K562 (cell line): ENCODE measurements around the gene CCDC93. TPM values are rescaled to one million over a fixed set of nuclear protein-coding genes. Genes with fewer than 3 reads are reported as not detected.

ENCODE experiments used
- CREB3L1 ChIP-seq: fragments of 450-650 bp; IDR thresholded peaks from 2 replicates; pipeline ENCODE4 v1.6.1; 2014; ENCODE audit warnings: low read depth, mild to moderate bottlenecking, moderate library complexity, borderline replicate concordance
- CTBP1 ChIP-seq: fragments of 450-650 bp; IDR thresholded peaks from 2 replicates; pipeline ENCODE4 v1.6.1; 2016; ENCODE audit warnings: borderline replicate concordance
- HMGN3 ChIP-seq: IDR thresholded peaks from 2 replicates; pipeline ENCODE4 v1.6.1; 2011; ENCODE audit warnings: borderline replicate concordance, low read depth, mild to moderate bottlenecking, mixed read lengths, low read length; ENCODE audit not compliant: insufficient read length; ENCODE audit errors: extremely low read depth
- KDM2B ChIP-seq: fragments of 250-450 bp; sonication (Bioruptor Pico); IDR thresholded peaks from 2 replicates; pipeline ENCODE4 v1.8.0; 2021; ENCODE audit warnings: mild to moderate bottlenecking, moderate library complexity
- KLF13 ChIP-seq: fragments of 450-650 bp; IDR thresholded peaks from 2 replicates; pipeline ENCODE4 v1.6.1; 2016; ENCODE audit warnings: missing genetic modification characterization, low read depth, mild to moderate bottlenecking, missing compliant biosample characterization, moderate library complexity, borderline replicate concordance
- MAZ ChIP-seq, 2 experiments: fragments of 450-650 bp in 1 of 2; sonication (generic) in 1 of 2; formaldehyde crosslinking; IDR thresholded peaks in 1 of 2; conservative IDR thresholded peaks in 1 of 2; 2 replicates each; pipeline versions ENCODE4 v1.4.0 to v1.5.0; 2020; ENCODE audit warnings: mild to moderate bottlenecking in 1 of 2, missing genetic modification reagents in 1 of 2
- MECOM ChIP-seq: fragments of 250-450 bp; sonication (Bioruptor Pico); IDR thresholded peaks from 2 replicates; pipeline ENCODE4 v1.8.0; 2022; ENCODE audit warnings: inconsistent platforms
- MEF2A ChIP-seq: IDR thresholded peaks from 2 replicates; pipeline ENCODE4 v1.6.1; 2011; ENCODE audit warnings: low read depth, mild to moderate bottlenecking, low read length, moderate library complexity; ENCODE audit not compliant: control insufficient read depth
- MYC ChIP-seq, 2 experiments: fragments of 250-450 bp in 1 of 2; sonication (Bioruptor Pico) in 1 of 2; IDR thresholded peaks; 2 replicates each; pipeline versions ENCODE4 v1.5.1 to v1.6.1; 2012 to 2021; ENCODE audit warnings: low read depth in 2 of 2, borderline replicate concordance in 1 of 2, improper control_type of control experiment in 1 of 2, low read length in 1 of 2, mild to moderate bottlenecking in 1 of 2, moderate library complexity in 1 of 2
- NFE2 ChIP-seq: IDR thresholded peaks from 2 replicates; pipeline ENCODE4 v1.6.1; 2014; ENCODE audit warnings: antibody characterized with exemption, low read depth
- POLR3A ChIP-seq: IDR thresholded peaks from 2 replicates; pipeline ENCODE4 v1.6.1; 2011; ENCODE audit warnings: borderline replicate concordance, mild to moderate bottlenecking, moderate library complexity; ENCODE audit not compliant: insufficient read length, insufficient read depth; ENCODE audit errors: extremely low read depth
- TAF1 ChIP-seq: IDR thresholded peaks from 2 replicates; pipeline ENCODE4 v1.6.1; 2011; ENCODE audit warnings: mild to moderate bottlenecking, low read length, moderate library complexity; ENCODE audit not compliant: insufficient read depth, control insufficient read depth, severe bottlenecking; ENCODE audit errors: extremely low read depth
- ZBTB8A ChIP-seq: fragments of 450-650 bp; IDR thresholded peaks from 2 replicates; pipeline ENCODE4 v1.6.1; 2018; ENCODE audit warnings: mild to moderate bottlenecking, moderate library complexity; ENCODE audit not compliant: partially characterized antibody
- polyA plus RNA-seq, 8 experiments: library from polyadenylated mRNA; depleted of rRNA in 4 of 8; stranded (reverse) in 5 of 8; unstranded in 3 of 8; fragments of >200 nt; fragmentation: Nextera tagmentation in 2 of 8; fragmentation: Illumina TruSeq in 1 of 8; extraction: Ambion mirVana in 2 of 8; extraction: Trizol in 1 of 8; gene quantifications; 2 replicates each; pipeline versions ENCODE4 v1.2.1 to v1.2.3, GENCODE V29; 2011 to 2014; ENCODE audit warnings: inconsistent platforms in 1 of 8, missing spikeins in 1 of 8
- total RNA-seq, 7 experiments: library from RNA; depleted of rRNA in 6 of 7; stranded (reverse); fragments of >200 nt in 6 of 7; fragmentation: Illumina TruSeq in 2 of 7; extraction: Trizol in 2 of 7; gene quantifications; 2 replicates each; pipeline versions ENCODE4 v1.2.1 to v1.2.3, GENCODE V29; 2011 to 2021; ENCODE audit warnings: low replicate concordance in 1 of 7
- TF ChIP-seq, protein P1 (sequence below): fragments of 450-650 bp; IDR thresholded peaks from 2 replicates; pipeline ENCODE4 v1.7.1; 2018; ENCODE audit warnings: mild to moderate bottlenecking, low read depth; ENCODE audit not compliant: partially characterized antibody

CCDC93 gene
- total and polyA plus RNA-seq, 9 of the 15 experiments (the other 6 are each of a cell fraction or from before 2014, with no cell fraction given): 3.3 to 19.3 (median 12.4) TPM

DNA sequence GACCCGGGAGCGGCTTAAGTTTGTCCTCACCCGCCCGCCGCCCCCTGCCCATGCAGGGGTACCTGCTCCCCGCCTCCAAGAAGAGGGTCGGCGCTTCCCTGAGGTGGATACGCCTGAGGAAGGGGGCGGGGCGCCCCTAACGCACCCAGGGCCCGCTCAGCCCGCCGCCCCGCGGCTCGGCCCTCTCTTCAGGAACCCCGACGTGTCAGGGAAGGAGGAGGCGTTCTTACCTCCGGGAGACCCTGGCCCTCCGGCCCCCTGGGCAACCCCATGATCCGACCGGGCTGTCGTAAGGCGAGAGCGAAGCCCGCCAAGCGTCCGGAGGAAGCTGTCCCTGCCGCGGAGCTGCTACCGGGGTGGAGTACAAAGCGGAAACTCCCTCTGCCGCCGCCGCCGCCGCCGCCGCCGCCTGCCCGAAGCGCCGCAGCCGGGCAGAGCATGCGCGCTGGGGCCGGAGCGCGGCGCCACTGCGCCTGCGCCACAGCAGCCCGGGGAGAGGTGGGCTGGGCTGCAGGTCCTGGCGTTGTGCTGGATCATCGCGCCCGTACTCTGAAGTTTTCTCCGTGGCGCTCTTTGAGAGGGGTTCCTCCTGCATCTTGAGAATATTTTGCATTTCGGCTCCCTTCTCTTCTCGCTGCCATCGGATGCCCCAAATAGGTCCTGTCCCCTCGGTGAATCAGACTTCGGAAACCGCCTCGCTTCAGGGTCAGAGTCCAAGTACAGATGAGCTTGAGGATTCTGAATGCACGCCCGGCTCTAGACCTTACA is at the start of gene CCDC93 (continued):
- TF ChIP-seq, protein P1, sequence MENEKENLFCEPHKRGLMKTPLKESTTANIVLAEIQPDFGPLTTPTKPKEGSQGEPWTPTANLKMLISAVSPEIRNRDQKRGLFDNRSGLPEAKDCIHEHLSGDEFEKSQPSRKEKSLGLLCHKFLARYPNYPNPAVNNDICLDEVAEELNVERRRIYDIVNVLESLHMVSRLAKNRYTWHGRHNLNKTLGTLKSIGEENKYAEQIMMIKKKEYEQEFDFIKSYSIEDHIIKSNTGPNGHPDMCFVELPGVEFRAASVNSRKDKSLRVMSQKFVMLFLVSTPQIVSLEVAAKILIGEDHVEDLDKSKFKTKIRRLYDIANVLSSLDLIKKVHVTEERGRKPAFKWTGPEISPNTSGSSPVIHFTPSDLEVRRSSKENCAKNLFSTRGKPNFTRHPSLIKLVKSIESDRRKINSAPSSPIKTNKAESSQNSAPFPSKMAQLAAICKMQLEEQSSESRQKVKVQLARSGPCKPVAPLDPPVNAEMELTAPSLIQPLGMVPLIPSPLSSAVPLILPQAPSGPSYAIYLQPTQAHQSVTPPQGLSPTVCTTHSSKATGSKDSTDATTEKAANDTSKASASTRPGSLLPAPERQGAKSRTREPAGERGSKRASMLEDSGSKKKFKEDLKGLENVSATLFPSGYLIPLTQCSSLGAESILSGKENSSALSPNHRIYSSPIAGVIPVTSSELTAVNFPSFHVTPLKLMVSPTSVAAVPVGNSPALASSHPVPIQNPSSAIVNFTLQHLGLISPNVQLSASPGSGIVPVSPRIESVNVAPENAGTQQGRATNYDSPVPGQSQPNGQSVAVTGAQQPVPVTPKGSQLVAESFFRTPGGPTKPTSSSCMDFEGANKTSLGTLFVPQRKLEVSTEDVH: no peak
- TF ChIP-seq ZBTB8A: no peak
- no peak for TF ChIP-seq MECOM (CRISPR knock-in tag)
- peak; percentile 53; the same call in 1 of the 2 replicates for TF ChIP-seq CTBP1
- TF ChIP-seq MYC (IDR thresholded peaks at IDR 0.05; ENCODE audit: low read depth, low read length): 0 out of 2 replicates have a peak, but pooled peaks have one; percentile 22
- 0 out of 2 replicates have a peak, but pooled peaks have one; percentile 8 for TF ChIP-seq MYC (CRISPR knock-in tag; IDR thresholded peaks at IDR 0.05; ENCODE audit: borderline replicate concordance, low read depth)
- TF ChIP-seq KLF13: peak; percentile 88
- TF ChIP-seq CREB3L1: peak; percentile 26; the same call in 1 of the 2 replicates
- peak; percentile 51 for TF ChIP-seq HMGN3
- TF ChIP-seq NFE2: peak; percentile 67
- TF ChIP-seq MEF2A: no peak
- peak; percentile 52 for TF ChIP-seq TAF1
- TF ChIP-seq KDM2B (CRISPR knock-in tag): 0 out of 2 replicates have a peak, but pooled peaks have one; percentile 28
- peak in 1 of 2 experiments; percentile 20; a peak in 2 of 4 replicates for TF ChIP-seq MAZ (CRISPR knock-in tag; conservative IDR thresholded peaks at IDR 0.05 in 1 of 2, IDR thresholded peaks at IDR 0.05 in 1 of 2)
- no peak for TF ChIP-seq POLR3A
